Ovary (tissue), 9 donors: ENCODE measurements around the gene SPG11. TPM values are rescaled to one million over a fixed set of nuclear protein-coding genes. Genes with fewer than 3 reads are reported as not detected.

Source experiments
- DNase-seq, 5 donors: peaks; one replicate each; pipeline ENCODE4 v3.0.0-alpha.2; 2019 to 2020
- H3K27ac ChIP-seq, 2 donors: fragments of 200-600 bp; one replicate each; pipeline versions ENCODE4 v1.5.1 to v1.8.0; 2019 to 2022
- H3K27me3 ChIP-seq: fragments of 200-600 bp; one replicate; pipeline ENCODE4 v1.8.0; 2022
- H3K36me3 ChIP-seq: fragments of 200-600 bp; sonication (generic); one replicate; pipeline ENCODE4 v1.5.1; 2019
- H3K4me1 ChIP-seq: one replicate; pipeline ENCODE4 v1.8.1; 2013; ENCODE audit warnings: mild to moderate bottlenecking, moderate library complexity; ENCODE audit not compliant: insufficient read depth
- H3K4me3 ChIP-seq: fragments of 200-600 bp; sonication (generic); one replicate; pipeline ENCODE4 v1.5.1; 2017
- H3K9me3 ChIP-seq, 2 donors: fragments of 200-600 bp in 1 of 2; sonication (generic) in 1 of 2; one replicate each; pipeline versions ENCODE4 v1.5.1 to v1.8.1; 2013 to 2019; ENCODE audit warnings: mild to moderate bottlenecking in 1 of 2, moderate library complexity in 1 of 2
- EP300 ChIP-seq: sonication (generic); formaldehyde crosslinking; IDR thresholded peaks from one replicate; pipeline ENCODE4 v1.6.1; 2017; ENCODE audit warnings: antibody characterized with exemption
- POLR2A ChIP-seq: fragments of 450-650 bp; IDR thresholded peaks from one replicate; pipeline ENCODE4 v1.6.1; 2017; ENCODE audit warnings: antibody characterized with exemption, mild to moderate bottlenecking, moderate library complexity
- WGBS, 3 donors: extraction: QIAGEN DNeasy Blood & Tissue Kit in 1 of 3; methylation state at CpG; one replicate each; pipeline versions ENCODE4 v1.1.5 to v1.1.7; 2013 to 2017; 5-methylcytosine and 5-hydroxymethylcytosine counted together
- intact Hi-C, 4 donors: fragments of 100-400 bp; cut with DNase I; formaldehyde crosslinking; loops; one replicate each; pipeline versions ENCODE4 v1.11.0 to v1.15.1; 2022 to 2023
- polyA plus RNA-seq, 2 donors: library from polyadenylated mRNA; stranded (reverse); fragments of 200-250 nt in 1 of 2; fragments of 350-450 nt in 1 of 2; fragmentation: Illumina TruSeq in 1 of 2; extraction: RNeasy Lipid Tissue Mini Kit (QIAGEN cat#74804) in 1 of 2; gene quantifications; one replicate each; pipeline ENCODE4 v1.2.3, GENCODE V29; 2013 to 2014
- total RNA-seq, 7 donors: library from RNA; depleted of rRNA in 2 of 7; stranded (reverse); fragments of >200 nt in 2 of 7; fragmentation: NEBNext Ultra II Directional in 3 of 7; extraction: Animal tissue kit (Norgen Biotek cat#: 25700) in 3 of 7; gene quantifications; one replicate each; pipeline versions ENCODE4 v1.1.0 to v1.2.4, GENCODE V29; 2016 to 2023
- TF ChIP-seq, protein P1 (sequence below), 3 donors: fragments of 450-650 bp in 2 of 3; fragments of 200-600 bp in 1 of 3; IDR thresholded peaks; one replicate each; pipeline versions ENCODE4 v1.5.1 to v1.8.0; 2016 to 2022; ENCODE audit warnings: antibody characterized with exemption in 3 of 3, mild to moderate bottlenecking in 1 of 3
- donor health status: DM: no; HTN: no; CAD: no; lungs with moderate emphysema.
- donor health status: DM: no; HTN: no; CAD: no.
- donor health status: Bipolar disorder and iron deficiency.
- donor health status: DM: yes; HTN: yes; CAD: no.
- donor health status: DM: no; HTN: no; CAD: no.
- donor health status: DM: yes; HTN: yes; CAD: no.

The SPG11 gene
- total and polyA plus RNA-seq, 9 donors, result 25.4 to 79.8 (median 53.5) TPM

DNA sequence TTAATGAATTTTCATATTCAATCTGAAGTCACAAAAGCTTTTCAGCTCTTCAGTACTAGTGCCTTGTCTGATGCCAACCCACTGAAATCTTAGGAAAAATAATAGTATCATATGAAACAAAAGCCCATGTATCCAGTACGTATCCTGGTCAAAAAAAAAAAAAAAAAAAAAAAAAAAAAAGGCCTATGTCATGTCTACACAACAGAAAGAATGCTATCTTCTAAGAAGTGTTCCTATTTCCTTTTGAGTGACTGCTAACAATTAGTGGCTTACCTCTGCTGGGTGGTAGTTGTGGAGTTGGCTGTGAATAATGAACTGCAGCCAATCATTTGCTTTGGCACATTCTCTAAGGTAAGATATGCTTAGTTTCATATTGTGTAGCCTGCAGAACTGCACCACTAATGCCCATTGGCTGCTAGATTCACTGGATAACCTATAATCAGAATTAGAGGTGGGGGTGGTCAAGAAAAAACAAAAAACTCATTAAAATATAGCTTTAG lies 66.9 kb downstream of the SPG11 start:
- intact Hi-C loops, result no loop called here
- Histone ChIP-seq H3K27me3 (no peaks in the 10 kb centered on the region), H3K36me3 (peaks cover 2% of the 10 kb centered on the region), H3K4me3 (no peak overlapping the region), H3K4me1 (no peaks in the 10 kb centered on the region), H3K9me3 (no peaks in the 10 kb centered on the region), H3K27ac (no peak overlapping the region)
- WGBS, 3 donors, result 88 to 97% (median 89%) methylated on average over 1 of the region's 1 CpG
- TF ChIP-seq, protein P1, sequence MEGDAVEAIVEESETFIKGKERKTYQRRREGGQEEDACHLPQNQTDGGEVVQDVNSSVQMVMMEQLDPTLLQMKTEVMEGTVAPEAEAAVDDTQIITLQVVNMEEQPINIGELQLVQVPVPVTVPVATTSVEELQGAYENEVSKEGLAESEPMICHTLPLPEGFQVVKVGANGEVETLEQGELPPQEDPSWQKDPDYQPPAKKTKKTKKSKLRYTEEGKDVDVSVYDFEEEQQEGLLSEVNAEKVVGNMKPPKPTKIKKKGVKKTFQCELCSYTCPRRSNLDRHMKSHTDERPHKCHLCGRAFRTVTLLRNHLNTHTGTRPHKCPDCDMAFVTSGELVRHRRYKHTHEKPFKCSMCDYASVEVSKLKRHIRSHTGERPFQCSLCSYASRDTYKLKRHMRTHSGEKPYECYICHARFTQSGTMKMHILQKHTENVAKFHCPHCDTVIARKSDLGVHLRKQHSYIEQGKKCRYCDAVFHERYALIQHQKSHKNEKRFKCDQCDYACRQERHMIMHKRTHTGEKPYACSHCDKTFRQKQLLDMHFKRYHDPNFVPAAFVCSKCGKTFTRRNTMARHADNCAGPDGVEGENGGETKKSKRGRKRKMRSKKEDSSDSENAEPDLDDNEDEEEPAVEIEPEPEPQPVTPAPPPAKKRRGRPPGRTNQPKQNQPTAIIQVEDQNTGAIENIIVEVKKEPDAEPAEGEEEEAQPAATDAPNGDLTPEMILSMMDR (IDR thresholded peaks at IDR 0.05), result no peak
- no peak for TF ChIP-seq EP300
- no peak for DNase-seq

DNA sequence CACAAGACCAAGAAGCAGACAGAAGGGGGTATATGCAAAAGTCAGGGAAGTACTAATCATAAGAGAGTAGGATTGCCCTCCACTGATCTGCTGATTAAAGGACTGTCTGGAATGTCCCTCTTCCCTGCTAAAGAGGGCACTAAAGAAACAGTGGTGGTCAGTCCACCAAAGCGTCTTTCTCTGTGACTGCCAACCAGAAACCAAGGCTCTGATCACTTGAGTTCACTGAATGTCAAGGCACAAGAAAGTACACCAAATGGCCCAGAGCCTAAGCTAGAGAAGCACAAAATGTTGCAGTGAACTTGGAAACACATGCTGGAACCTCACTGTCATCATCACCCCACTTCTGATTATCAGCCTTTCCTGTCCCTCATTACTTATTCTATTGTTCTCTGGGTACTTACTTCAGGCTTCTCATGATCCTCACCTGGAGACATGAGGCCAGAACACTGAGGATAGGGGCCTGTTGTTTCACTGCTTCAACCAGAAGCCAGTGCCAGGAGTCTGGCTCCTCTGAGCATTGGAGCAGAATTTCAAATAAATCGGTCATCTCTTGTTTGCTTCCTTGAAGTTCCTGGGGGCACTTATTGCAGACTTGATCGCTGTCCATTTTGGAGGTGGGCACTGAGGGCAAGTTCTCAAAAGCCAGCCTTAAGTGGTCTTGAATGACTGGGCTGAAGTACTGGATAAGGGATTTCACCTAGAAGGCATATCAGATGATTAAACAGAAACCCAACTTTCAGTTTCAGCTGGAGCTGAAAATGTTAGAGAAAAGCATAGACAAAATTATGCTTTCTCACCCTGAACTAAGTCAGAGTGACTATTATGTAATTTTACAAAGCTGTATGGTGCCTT lies 67.6 kb downstream of the SPG11 start:
- intact Hi-C loops, result no loop called here
- Histone ChIP-seq H3K27ac (no peak overlapping the region), H3K4me3 (no peak overlapping the region), H3K9me3 (no peaks in the 10 kb centered on the region), H3K36me3 (peaks cover 2% of the 10 kb centered on the region), H3K4me1 (no peaks in the 10 kb centered on the region), H3K27me3 (no peaks in the 10 kb centered on the region)
- 89 to 97% (median 92%) methylated on average over 3 of the region's 3 CpGs for WGBS, 3 donors
- DNase-seq, result no peak
- TF ChIP-seq, protein P1 (IDR thresholded peaks at IDR 0.05), result no peak
- TF ChIP-seq POLR2A (no peak), EP300 (no peak)

DNA sequence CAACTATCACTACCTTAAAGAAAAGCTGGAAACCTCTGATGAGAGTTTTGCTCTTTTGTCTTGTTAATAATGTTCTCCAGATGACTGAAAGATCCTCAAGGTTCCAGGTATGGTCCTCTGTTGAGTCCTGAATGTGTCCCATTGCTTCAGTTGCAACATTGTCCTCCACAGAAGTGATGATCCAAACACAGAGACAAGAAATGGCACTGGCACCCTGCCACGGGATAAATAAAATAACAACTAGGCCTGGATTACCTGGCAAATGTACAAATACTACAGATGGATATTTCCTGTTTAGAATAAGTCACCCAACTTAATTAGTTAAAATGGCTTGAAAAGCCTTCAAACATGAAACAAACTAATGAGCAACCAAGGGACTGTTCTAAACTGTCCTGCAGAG lies 68.2 kb downstream of the SPG11 start:
- TF ChIP-seq, protein P1 (IDR thresholded peaks at IDR 0.05), result no peak
- no peak for TF ChIP-seq POLR2A
- TF ChIP-seq EP300, result no peak
- Histone ChIP-seq H3K4me1 (no peaks in the 10 kb centered on the region), H3K9me3 (no peaks in the 10 kb centered on the region), H3K36me3 (peaks cover 2% of the 10 kb centered on the region), H3K27me3 (no peaks in the 10 kb centered on the region), H3K4me3 (no peak overlapping the region), H3K27ac (no peak overlapping the region)
- intact Hi-C loops, result no loop called here
- 13 to 40% (median 25%) methylated on average over 1 of the region's 1 CpG for WGBS, 3 donors
- DNase-seq, result no peak

DNA sequence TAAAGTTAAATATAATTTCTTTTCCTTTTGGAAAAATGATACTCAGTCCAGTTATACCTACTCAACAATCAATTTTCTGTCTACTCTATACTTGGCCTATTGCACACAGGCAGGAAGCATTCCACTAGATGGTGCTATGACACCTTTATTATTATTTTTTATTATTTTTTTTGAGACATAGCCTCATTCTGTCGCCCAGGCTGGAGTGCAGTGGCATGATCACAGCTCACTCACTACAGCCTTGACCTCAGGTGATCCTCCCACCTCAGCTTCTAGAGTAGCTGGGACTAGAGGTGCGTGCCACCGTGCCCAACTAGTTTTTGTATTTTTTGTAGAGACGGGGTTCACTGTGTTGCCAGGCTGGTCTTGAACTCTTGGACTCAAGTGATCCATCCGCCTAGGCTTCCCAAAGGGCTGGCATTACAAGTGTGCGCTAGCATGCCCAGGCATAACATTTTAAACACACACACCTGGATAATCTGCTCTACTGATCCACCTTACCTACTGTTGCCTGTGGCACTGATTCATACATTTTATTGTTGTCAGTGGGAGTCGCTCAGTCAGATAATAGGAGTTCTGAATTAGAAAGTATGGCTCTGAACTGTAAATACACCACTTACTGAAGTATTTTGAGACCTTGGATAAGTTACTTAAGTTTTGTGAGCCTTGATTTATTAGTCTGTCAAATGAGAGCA lies 70.3 kb downstream of the SPG11 start:
- WGBS, 3 donors, result 79 to 82% (median 79%) methylated on average over 7 of the region's 7 CpGs
- H3K27ac ChIP-seq, result no peak overlapping the region
- peaks cover 2% of the 10 kb centered on the region for H3K36me3 ChIP-seq
- no peaks in the 10 kb centered on the region for H3K9me3 ChIP-seq
- DNase-seq, result no peak
- H3K27me3 ChIP-seq, result no peaks in the 10 kb centered on the region
- intact Hi-C loops, result no loop called here
- TF ChIP-seq, protein P1 (IDR thresholded peaks at IDR 0.05), result no peak
- TF ChIP-seq POLR2A (no peak), EP300 (no peak)
- H3K4me3 ChIP-seq, result no peak overlapping the region
- H3K4me1 ChIP-seq, result no peaks in the 10 kb centered on the region
